Naive B cell (primary cell): ENCODE measurements around the gene CASP3. TPM values are rescaled to one million over a fixed set of nuclear protein-coding genes. Genes with fewer than 3 reads are reported as not detected.
"Not testable (repeated sequence)": the region's sequence is repeated elsewhere in the genome, so short reads cannot be mapped to it uniquely, and the experiment has no call there.

ENCODE experiments used
- ATAC-seq, 2 donors: fragments of 150-1000 bp; cut with Tn5 transposase; 2 replicates each; pipeline ENCODE4 v1.10.0; 2021; ENCODE audit warnings: low read depth in 2 of 2, mild to moderate bottlenecking in 2 of 2, moderate library complexity in 2 of 2
- DNase-seq: peaks from one replicate; pipeline ENCODE4 v3.0.0; 2022
- H3K27ac Mint-ChIP-seq, 6 donors: one replicate each; pipeline ENCODE4 v1.8.0; 2020 to 2022; ENCODE audit warnings: mild to moderate bottlenecking in 6 of 6, mixed read lengths in 6 of 6, moderate library complexity in 5 of 6, inconsistent platforms in 2 of 6
- H3K27me3 Mint-ChIP-seq, 3 donors: one replicate each; pipeline ENCODE4 v1.8.0; 2021 to 2022; ENCODE audit warnings: mixed read lengths in 3 of 3, mild to moderate bottlenecking in 1 of 3
- H3K36me3 Mint-ChIP-seq, 2 donors: one replicate each; pipeline ENCODE4 v1.8.0; 2020 to 2022; ENCODE audit warnings: mixed read lengths in 2 of 2, inconsistent platforms in 1 of 2, mild to moderate bottlenecking in 1 of 2
- H3K4me1 Mint-ChIP-seq, 3 donors: one replicate each; pipeline ENCODE4 v1.8.0; 2020 to 2022; ENCODE audit warnings: mixed read lengths in 3 of 3, inconsistent platforms in 1 of 3, mild to moderate bottlenecking in 1 of 3, moderate library complexity in 1 of 3
- H3K4me3 Mint-ChIP-seq, 8 donors: one replicate each; pipeline ENCODE4 v1.8.0; 2020 to 2022; ENCODE audit warnings: mild to moderate bottlenecking in 8 of 8, mixed read lengths in 8 of 8, moderate library complexity in 8 of 8, inconsistent platforms in 2 of 8
- H3K9me3 Mint-ChIP-seq, 7 donors: one replicate each; pipeline ENCODE4 v1.8.0; 2020 to 2022; ENCODE audit warnings: mixed read lengths in 7 of 7, mild to moderate bottlenecking in 5 of 7, inconsistent platforms in 2 of 7, moderate library complexity in 1 of 7
- polyA plus RNA-seq, 6 donors: library from polyadenylated mRNA; unstranded; fragments of 300-500 nt; fragmentation: Illumina TruSeq; gene quantifications; one replicate each; pipeline ENCODE4 v1.2.3, GENCODE V29; 2021; ENCODE audit warnings: low read depth in 6 of 6

The CASP3 gene
- polyA plus RNA-seq, 6 donors from 2014 or later, result 3.4 to 5.9 (median 4.3) TPM

GRCh38 chr4:184595430-184595829, 53.8 kb downstream of the CASP3 start:
- DNase-seq (no peak), ATAC-seq (no peak)
- Mint-ChIP-seq H3K4me3 (no peak overlapping the region), H3K4me1 (no peaks in the 10 kb centered on the region), H3K27me3 (peaks cover 5 to 24% (median 14%) of the 10 kb centered on the region in 3 donors), H3K27ac (no peak overlapping the region), H3K36me3 (no peaks in the 10 kb centered on the region), H3K9me3 (no peaks in the 10 kb centered on the region)

GRCh38 chr4:184593461-184593860, 55.8 kb downstream of the CASP3 start:
- no peak for ATAC-seq
- no peaks in the 10 kb centered on the region for H3K9me3 Mint-ChIP-seq
- peak overlapping the region in 1 of 6 donors; percentile 70 for H3K27ac Mint-ChIP-seq

GRCh38 chr4:184591747-184592270, 57.4 kb downstream of the CASP3 start:
- DNase-seq, ATAC-seq, H3K27me3 Mint-ChIP-seq, H3K4me1 Mint-ChIP-seq, H3K36me3 Mint-ChIP-seq, H3K4me3 Mint-ChIP-seq, H3K27ac Mint-ChIP-seq, H3K9me3 Mint-ChIP-seq: not testable (repeated sequence)

More at GRCh38 chr4:184593461-184593860, 55.8 kb downstream of the CASP3 start:
- Mint-ChIP-seq H3K4me3 (no peak overlapping the region), H3K36me3 (no peaks in the 10 kb centered on the region), H3K27me3 (peaks cover 5 to 6% (median 5%) of the 10 kb centered on the region in 3 donors), H3K4me1 (no peaks in the 10 kb centered on the region)
- no peak for DNase-seq

GRCh38 chr4:184591070-184591677, 58.1 kb downstream of the CASP3 start:
- Mint-ChIP-seq H3K36me3 (no peaks in the 10 kb centered on the region), H3K27me3 (peaks cover 0 to 5% (median 0%) of the 10 kb centered on the region in 3 donors), H3K27ac (peak overlapping the region in 1 of 6 donors; percentile 47), H3K4me3 (no peak overlapping the region), H3K4me1 (no peaks in the 10 kb centered on the region), H3K9me3 (no peaks in the 10 kb centered on the region)
- ATAC-seq, result no peak
- DNase-seq, result no peak

- H3K27ac Mint-ChIP-seq, result no peak overlapping the region
These were observed 59.1 kb downstream of the CASP3 start for GRCh38 chr4:184590196-184590595.

GRCh38 chr4:184588893-184589292, 60.4 kb downstream of the CASP3 start:
- Mint-ChIP-seq H3K4me3 (no peak overlapping the region), H3K27ac (peak overlapping the region in 1 of 6 donors; percentile 39), H3K27me3 (no peaks in the 10 kb centered on the region), H3K9me3 (no peaks in the 10 kb centered on the region), H3K4me1 (peaks cover 11 to 17% (median 15%) of the 10 kb centered on the region in 3 donors), H3K36me3 (no peaks in the 10 kb centered on the region)
- DNase-seq (no peak), ATAC-seq (no peak)

More at GRCh38 chr4:184590196-184590595, 59.1 kb downstream of the CASP3 start:
- no peaks in the 10 kb centered on the region for H3K36me3 Mint-ChIP-seq
- no peak for ATAC-seq
- no peak for DNase-seq
- H3K9me3 Mint-ChIP-seq, result no peaks in the 10 kb centered on the region
- H3K27me3 Mint-ChIP-seq, result peaks cover 0 to 5% (median 0%) of the 10 kb centered on the region in 3 donors
- no peak overlapping the region for H3K4me3 Mint-ChIP-seq
- peaks cover 2 to 4% (median 4%) of the 10 kb centered on the region in 3 donors for H3K4me1 Mint-ChIP-seq

GRCh38 chr4:184587701-184588100, 61.5 kb downstream of the CASP3 start:
- H3K36me3 Mint-ChIP-seq, result no peaks in the 10 kb centered on the region
- no peak overlapping the region for H3K27ac Mint-ChIP-seq
- H3K4me1 Mint-ChIP-seq, result peaks cover 11 to 23% (median 20%) of the 10 kb centered on the region in 3 donors
- no peak overlapping the region for H3K4me3 Mint-ChIP-seq
- DNase-seq (no peak), ATAC-seq (no peak)
- H3K9me3 Mint-ChIP-seq, result no peaks in the 10 kb centered on the region
- no peaks in the 10 kb centered on the region for H3K27me3 Mint-ChIP-seq

GRCh38 chr4:184587221-184587620, 62.0 kb downstream of the CASP3 start:
- no peak overlapping the region for H3K27ac Mint-ChIP-seq
- ATAC-seq, result no peak

GRCh38 chr4:184583738-184584502, 65.3 kb downstream of the CASP3 start:
- ATAC-seq (peak; percentile 49 to 64), DNase-seq (no peak)
- Mint-ChIP-seq H3K4me3 (peak overlapping the region in 1 of 8 donors; percentile 40), H3K36me3 (peaks cover 4 to 21% of the 10 kb centered on the region in 2 donors), H3K9me3 (peaks cover 7 to 25% (median 16%) of the 10 kb centered on the region in 7 donors), H3K27me3 (no peaks in the 10 kb centered on the region), H3K4me1 (peaks cover 11 to 23% (median 20%) of the 10 kb centered on the region in 3 donors), H3K27ac (peak overlapping the region in 3 of 6 donors; percentile 5 to 66 (median 25))

More at GRCh38 chr4:184587221-184587620, 62.0 kb downstream of the CASP3 start:
- Mint-ChIP-seq H3K9me3 (no peaks in the 10 kb centered on the region), H3K4me1 (peaks cover 11 to 23% (median 20%) of the 10 kb centered on the region in 3 donors), H3K4me3 (no peak overlapping the region), H3K27me3 (no peaks in the 10 kb centered on the region), H3K36me3 (no peaks in the 10 kb centered on the region)
- no peak for DNase-seq

Other genes with a start within 250 kb of the CASP3 start
- gene IRF2, start 174.9 kb downstream of the CASP3 start, polyA plus RNA-seq, result 100 to 1,000 TPM; 119 to 174 (median 151) TPM
- 10 to 100 TPM; 12.4 to 23.9 (median 17.6) TPM for gene PRIMPOL, start 291 bp upstream of the CASP3 start, polyA plus RNA-seq
- gene CENPU, start 84.6 kb upstream of the CASP3 start, polyA plus RNA-seq, result 1 to 10 TPM in 4 of 6 donors, under 1 TPM in 2; 0.27 to 4.9 (median 2.3) TPM
- gene ACSL1, start 176.5 kb upstream of the CASP3 start, polyA plus RNA-seq, result 10 to 100 TPM in 1 of 6 donors, 1 to 10 TPM in 5; 5.0 to 10.1 (median 6.8) TPM